ENCODE data around the gene UGT1A5.

UGT1A5 gene

DNA sequence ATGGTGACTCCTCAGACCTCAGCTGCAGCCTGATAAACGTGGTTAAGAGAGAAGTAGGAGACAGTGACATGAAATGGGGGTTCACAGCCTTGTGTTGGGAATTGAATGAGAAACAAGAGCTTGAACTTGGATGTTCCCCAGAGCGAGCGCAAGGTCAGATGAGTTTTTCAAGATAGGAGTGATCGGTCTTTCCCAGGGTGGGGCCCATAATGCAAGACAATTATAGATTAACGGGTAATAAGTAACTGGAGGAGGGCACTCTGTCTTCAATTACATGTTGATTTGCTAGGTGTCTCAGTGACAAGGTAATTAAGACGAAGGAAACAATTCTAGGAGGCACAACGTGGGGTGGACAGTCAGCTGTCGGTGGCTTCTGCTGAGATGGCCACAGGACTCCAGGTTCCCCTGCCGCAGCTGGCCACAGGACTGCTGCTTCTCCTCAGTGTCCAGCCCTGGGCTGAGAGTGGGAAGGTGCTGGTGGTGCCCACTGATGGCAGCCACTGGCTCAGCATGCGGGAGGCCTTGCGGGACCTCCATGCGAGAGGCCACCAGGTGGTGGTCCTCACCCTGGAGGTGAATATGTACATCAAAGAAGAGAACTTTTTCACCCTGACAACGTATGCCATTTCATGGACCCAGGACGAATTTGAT, at the start of gene UGT1A5:
Gene UGT1A5 (plus strand): TSS at position 297 of the 651 bp plus-strand sequence. CDS start 85 bp downstream, at position 382.
- no peak for DNase-seq

DNA sequence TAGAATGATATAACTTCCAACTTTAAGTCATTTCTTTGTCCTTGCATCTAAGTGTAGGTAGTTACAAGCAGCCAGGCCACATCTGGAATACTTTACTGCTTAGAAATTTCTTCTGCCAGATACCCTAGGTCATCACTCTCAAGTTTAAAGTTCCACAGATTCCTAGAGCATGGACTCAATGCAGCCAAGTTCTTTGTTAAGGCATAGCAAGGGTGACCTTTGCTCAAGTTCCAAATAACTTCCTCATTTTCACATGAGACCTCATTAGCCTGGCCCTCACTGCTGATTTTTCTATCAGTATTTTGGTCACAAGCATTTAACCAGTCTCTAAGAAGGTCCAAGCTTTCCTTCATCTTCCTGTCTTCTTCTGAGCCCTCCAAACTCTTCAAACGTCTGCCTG, 48.8 kb upstream of the UGT1A5 start:
- no peak for DNase-seq

DNA sequence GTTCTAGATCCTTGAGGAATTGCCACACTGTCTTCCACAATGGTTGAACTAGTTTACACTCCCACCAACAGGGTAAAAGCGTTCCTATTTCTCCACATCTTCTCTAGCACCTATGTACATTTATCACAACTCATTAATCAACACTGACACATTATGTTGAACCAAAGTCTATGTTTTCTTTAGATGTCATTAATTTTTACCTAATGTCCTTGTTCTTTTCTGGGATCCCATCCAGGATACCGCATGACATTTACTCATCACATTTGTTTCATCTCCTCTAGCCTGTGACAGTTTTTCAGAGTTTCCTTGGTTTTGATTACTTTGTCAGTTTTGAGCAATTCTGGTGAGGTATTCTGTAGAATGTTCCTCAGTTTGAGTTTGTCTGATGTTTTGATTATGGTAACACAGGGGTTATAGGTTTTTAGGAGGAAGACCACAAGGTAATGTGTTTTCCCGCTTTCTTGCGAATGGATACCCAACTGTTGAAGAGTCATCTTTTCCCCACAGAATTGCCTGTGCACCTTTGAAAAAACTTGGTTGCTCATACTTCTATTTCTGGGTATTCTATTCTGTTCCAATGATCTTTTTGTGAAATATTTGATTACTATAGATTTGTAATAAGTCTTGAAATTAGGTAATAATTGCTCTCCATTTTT, 44.0 kb upstream of the UGT1A5 start:
- no peak for DNase-seq

DNA sequence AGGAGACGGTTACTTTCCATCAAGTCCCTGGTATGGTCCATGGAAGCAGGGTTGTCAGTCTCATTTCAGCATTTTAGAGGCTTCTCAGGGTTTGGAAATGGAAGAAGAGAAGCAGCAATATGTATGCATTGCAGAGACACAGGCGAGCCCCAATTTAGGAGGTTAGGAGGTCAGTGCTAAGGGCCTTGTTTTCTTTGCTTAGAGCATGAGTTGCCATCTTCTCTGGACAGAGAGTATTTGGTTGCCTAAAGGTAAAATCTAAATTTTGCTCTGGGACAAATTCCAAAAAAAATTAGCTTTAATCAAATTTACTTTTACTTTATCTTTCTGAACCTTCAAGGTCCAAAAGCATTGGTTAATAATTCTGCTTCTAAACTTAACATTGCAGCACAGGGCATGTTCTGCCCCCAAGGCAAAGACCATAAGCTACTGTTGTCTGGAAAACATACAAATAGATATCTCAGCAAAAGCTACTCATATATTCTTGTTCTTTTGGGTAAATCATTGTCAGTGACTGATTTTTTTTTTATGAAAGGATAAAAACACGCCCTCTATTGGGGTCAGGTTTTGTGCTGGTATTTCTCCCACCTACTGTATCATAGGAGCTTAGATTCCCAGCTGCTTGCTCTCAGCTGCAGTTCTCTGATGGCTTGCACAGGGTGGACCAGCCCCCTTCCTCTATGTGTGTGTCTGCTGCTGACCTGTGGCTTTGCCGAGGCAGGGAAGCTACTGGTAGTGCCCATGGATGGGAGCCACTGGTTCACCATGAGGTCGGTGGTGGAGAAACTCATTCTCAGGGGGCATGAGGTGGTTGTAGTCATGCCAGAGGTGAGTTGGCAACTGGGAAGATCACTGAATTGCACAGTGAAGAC, 41.2 kb upstream of the UGT1A5 start, which contains the start of gene UGT1A9:
Gene UGT1A9 (plus strand): TSS at position 609 of the 872 bp plus-strand sequence. CDS start 37 bp downstream, at position 646.
- DNase-seq: no peak

DNA sequence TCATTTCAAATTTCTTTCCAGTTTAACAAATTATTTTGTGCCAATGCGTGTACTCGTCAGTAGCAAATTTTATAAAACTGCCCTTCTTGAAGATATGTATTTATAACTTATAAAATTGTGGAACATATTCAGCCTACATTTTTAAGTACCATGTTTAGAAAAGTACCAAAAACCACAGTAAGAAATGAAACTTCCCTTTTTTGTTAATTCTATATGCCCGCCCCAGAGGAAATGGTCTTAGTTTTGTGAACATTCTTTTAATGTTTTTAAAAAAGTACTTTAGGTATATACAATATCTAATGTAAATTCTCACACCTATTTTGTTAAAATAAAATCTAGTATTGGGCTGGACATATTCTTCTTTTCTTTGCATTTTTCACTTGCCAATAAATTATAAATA, 39.8 kb upstream of the UGT1A5 start:
- no peak for DNase-seq

DNA sequence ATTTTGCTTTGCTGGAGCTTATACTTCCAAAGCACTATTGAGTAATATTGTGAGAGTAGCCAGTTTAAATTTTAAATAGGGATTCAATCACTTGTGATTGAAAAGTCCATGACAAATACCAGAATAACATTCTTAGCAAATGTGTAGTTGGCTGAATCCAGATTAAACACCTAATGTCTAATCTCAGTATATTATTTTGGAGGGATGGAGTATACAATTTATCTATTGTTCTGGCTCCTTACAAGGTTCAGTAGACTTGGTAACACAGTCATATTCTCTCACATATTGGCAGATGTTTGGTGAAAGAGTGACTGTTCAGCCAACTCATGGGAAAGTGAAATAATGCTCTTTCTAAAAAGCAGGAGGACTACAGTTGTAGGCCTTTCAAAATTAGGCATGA, 38.8 kb upstream of the UGT1A5 start:
- DNase-seq: no peak

DNA sequence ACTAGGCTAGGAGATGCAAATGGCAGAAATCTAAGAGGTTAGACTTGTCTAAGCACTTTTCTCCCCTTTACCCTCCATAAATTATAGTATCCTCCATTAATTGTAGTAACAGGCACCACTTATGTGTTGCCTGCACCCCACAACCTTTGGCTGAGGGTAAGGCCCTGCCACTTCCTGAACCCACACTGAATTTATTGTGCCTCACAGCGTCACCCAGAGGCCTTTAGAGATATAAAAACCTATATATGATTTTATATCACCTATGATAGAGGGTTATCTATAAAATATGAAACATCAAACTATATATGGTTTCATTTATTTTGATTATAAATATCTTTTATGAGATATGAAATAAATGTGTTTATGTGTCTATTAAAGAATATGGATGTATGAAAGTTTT, 38.4 kb upstream of the UGT1A5 start:
- no peak for DNase-seq

DNA sequence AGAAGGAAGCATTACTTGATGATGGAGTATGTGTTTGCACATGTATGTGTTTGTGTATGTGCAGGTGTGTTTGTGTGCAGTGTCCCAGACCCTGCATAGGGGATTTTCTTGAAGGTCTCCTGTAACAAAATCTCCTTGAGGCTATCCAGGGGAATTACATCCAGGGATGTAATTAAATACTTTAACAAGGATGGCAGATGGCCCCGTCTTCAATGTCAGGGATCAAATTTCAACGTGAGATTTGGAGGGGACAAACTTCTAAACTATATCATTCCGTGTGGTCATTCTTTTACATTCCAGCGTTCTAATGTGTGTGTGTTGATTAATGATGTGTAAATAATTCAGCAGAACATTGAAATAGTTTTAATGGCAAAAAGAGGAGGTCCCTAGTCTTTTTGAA, 37.7 kb upstream of the UGT1A5 start:
- no peak for DNase-seq

DNA sequence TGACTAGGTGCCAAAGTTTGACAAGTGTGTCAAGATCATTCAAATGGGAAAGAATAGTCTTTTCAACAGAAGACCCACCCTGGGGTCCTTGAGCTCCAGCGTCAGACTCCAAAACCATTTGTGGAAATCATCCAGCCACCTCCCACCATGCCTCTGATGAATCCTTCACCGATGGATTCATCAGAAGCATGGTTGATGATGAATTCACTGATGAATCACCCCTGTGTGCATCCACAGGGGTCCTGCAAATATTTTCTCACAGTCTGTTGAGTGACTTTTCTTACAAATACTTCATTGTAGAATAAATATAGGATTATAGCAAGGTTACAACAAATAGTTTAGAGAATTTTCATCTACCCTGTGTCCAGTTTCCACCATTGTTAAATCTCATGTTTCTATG, 36.7 kb upstream of the UGT1A5 start:
- no peak for DNase-seq

DNA sequence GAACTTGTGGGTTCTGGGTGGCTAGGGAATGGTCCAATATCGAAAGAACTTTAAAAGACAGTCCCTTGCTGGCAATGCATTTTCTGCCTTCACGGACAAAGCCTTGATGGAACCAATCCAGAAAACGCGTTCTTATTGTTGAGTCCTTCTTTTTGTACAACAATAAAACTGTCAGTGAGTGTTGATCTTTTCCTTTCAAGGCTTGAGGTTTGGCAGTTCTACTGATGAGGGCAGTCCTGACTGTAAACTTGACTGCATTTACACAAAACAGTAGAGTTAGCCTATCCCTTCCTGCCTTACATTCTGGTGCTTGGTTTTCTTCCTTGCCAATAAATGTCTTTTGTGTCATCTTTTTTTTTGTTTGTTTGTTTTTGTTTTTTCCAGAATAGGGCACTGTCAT, 33.5 kb upstream of the UGT1A5 start:
- no peak for DNase-seq

DNA sequence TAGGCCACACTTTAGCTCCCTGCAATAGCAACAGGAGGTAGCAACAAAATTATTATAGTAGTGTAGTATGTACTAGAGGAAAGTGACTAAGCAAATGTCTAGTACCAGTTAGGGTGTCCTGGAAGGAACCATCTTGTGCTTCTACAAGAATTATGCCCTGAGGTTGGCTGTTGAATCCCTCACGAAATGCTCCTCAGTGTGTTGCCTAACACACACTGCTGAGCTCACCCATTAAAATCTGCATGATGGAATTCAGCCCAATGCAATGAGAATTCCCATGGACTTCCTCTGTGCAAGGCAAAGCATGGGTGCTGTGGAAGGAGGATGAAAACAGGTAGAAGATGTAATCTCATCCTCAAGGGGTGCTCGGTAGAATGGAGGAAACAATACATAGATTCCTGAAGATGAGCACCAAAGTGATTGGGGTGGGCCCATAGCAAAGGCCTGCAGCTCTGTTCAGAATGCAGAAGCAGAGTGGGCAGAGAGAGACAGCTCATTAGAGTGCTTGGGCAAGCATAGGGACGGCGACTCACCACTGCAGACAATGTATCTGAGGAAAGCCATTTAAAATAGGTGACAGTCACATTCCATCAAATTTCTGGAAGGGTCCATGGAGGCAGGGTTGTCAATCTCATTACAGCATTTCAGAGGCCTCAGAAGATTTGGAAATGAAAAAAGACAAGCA, 32.2 kb upstream of the UGT1A5 start:
- no peak for DNase-seq

DNA sequence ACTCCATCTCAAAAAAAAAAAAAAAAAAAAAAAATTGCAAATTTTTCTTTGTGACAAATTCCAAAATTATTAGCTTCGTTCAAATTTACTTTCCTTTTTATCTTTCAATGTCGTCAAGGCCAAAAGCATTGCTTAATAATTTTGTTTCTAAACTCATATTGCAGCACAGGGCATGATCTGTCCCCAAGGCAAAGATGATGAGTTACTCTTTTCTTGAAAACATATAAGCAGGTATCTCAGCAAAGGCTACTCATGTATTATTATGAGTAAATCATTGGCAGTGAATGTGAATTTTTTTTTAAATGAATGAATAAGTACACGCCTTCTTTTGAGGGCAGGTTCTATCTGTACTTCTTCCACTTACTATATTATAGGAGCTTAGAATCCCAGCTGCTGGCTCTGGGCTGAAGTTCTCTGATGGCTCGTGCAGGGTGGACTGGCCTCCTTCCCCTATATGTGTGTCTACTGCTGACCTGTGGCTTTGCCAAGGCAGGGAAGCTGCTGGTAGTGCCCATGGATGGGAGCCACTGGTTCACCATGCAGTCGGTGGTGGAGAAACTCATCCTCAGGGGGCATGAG, 31.1 kb upstream of the UGT1A5 start, which contains the start of gene UGT1A7:
Gene UGT1A7 (plus strand): TSS at position 381 of the 579 bp plus-strand sequence. CDS start 37 bp downstream, at position 418.
- DNase-seq: no peak

DNA sequence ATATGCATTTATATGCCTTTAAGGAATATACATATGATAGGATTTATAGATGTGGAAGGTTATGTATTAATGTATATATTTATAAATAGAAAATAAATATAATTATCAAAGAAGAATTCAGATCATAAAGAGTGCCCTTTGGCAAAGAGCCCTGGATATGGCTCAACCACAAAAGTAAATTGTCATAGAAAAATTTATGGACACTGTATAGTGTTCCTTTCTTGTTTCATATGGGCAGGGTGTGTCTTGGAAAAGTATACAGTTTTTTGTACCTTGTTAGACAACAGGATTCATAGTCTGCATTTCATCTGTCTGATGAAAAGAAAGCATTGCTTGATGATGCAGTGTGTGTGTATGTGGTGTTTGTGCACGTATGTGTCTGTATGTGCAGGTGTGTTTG, 28.1 kb upstream of the UGT1A5 start:
- no peak for DNase-seq

DNA sequence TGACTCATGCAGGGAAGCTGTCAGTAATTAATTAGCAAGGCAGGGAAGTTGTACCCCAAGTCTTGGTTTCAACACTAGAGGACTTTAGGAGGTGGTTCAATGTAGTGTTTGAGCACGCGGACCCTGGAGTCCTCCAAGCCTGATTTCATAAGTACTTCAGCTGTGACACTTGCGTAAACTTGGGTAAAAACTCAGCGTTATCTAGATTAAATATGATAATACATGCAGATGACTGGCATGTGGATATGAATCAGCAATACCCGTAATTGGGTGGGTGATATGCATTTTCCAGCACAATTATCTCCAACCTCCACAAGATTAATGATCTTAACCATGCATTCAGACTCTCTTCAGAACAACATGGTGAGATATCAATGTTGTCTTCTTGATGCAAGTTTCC, 25.8 kb upstream of the UGT1A5 start:
- DNase-seq: no peak

DNA sequence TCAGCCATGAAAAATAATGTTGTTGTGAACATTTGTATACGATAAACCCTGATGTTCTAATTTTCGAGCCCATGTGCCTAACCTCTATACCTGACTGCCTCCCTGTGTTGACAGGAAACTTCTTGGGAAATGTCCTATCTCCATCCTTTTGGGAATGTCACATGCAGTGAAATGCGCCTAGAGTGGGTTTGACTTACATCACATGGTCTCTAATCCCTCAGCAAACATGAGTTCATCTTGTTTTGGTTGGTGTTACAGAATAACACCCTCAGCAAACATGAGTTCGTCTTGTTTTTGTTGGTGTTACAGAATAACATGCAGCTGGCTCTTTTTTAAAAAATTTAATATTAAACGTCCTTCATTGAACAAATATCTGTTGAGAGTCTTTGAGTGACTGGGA, 24.4 kb upstream of the UGT1A5 start:
- no peak for DNase-seq

DNA sequence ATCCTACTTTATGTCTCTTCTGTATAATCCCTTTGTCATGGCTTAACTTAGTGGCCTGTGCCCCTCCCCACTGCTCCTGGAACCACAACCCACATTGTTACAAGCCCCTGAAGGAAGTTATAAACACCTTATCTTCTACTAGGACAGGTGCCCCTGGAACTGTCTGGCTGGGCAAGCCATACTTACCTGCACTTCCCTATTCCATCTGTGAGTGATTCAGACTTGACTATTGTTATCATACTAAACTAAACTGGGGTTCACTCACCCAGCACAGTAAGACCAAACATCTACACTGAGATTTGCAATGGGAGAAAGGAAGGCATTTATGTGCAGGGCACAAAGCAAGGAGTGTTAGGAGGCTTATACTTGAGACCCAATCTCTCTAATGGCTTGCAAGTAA, 23.7 kb upstream of the UGT1A5 start:
- DNase-seq: no peak

DNA sequence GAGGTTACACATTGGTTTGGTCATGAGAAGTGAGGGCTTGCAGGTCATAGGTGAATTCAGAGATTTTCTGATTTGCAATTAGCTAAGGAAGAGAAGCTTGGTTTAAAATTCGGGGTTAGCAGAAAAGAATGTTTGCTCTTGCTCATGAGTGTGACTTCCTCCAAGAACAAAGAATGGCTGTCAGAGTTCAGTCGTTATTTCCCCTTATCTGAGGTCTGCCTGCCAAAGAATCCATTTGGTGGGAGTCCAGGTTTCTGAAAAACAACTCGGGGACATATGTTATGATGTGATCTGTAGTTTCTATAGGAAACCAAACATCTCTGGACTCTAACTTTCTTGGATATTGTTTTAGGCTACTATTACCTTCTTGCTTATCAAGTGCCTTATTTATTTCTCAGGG, 23.2 kb upstream of the UGT1A5 start:
- DNase-seq: no peak

DNA sequence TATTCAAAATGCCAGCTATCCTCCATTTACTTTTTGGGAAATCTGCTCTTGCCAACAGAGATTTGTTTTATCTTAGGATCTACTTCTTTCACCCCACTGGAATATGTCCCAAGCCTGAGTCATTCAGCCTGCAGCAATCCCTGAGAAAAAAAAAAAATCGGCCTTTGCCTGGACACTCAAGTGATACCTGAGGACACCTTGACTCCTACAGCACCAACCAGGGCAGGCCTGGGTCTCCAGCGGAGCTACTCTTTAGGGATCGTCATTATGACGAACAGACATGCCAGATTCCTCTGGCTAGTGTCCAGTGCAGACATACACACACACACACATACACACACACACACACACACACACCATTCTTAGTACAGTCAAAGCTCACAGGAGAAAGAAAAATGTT, 22.3 kb upstream of the UGT1A5 start:
- DNase-seq: no peak

DNA sequence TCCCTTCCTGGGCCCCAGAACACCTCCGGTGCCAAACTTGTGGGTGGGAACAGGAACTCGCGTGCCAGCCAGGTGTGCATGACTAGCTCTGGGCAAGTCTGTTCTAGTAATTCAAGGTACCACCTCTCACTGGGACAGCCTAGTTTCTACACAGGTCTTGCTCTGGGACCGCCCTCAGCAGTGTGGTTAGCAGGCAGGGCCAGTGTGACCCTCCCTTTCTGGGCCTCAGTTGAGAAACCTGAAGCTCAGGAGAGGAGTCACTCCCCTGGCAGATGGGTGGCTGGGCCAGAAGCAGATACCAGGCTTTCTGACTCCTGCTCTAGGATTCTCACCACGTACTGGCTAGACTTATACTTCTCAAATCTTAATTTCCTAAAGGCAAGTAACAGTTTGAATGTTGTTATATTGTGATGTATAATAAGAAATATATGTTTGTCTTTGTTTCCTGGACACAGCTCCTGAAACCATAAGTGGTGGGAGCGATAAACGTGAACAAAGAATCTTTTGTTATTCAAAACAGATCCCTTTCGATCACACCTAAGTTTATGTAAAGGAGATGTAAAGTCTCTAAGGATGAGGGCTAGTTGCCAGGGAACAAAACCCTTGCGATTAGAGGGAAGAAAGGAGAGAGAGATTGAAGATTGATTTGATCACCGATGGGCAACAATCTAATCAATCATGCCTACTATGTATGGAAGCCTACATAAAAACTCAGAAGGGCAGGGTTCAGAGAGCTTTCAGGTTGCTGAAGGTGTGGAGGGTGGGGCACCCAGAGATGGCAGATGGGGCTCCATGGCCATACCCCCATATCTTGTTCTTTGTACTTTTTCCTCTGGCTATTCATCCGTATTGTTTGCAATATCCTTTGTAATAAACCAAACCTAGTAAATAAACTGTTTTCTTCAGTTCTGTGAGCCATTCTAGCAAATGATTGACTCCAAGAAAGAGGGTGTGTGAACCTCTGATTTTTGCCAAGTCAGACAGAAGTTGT, 21.0 kb upstream of the UGT1A5 start:
- no peak for DNase-seq

DNA sequence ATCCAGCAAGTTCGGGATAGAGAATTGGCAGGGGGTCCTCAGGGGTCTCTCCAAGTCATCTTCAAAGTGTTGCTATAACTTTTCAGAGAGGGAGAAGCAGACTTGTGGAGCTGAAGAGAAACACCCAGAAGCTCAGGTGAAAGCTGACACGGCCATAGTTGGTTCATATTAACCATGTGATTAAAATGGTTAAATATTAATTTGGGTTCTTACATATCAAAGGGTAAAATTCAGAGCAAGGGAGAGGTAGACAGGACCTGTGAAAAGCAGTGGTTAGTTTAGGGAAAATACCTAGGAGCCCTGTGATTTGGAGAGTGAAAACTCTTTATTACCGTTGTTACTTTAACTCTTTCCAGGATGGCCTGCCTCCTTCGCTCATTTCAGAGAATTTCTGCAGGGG, 20.1 kb upstream of the UGT1A5 start, which contains the start of gene UGT1A6:
Gene UGT1A6 (plus strand): TSS at position 243 of the 400 bp plus-strand sequence. CDS start 115 bp downstream, at position 358.
- no peak for DNase-seq

DNA sequence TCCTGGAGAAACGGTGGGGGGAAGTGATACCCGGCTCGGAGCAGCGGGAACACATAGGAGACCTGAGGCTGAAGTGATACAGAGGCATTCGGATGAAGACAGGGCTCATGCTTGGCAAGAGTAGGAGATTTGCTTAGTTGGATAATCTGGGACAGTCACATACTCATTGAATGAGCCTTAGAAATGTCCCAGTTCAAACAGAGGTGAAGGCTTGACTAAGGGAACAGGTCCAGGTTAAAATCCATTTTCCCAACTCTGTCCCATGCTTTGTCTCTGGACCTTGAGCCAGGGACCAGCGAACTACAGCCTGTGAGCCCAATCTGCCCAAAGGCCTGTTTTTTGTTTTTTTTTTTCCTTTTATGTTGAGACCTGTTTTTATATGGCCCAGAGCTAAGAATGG, 18.7 kb upstream of the UGT1A5 start:
- no peak for DNase-seq
